DND-41 (cell line): ENCODE measurements around the gene CAPN12.

ENCODE experiments used
- ATAC-seq: fragments of 200-7000 bp; cut with Tn5 transposase; 3 replicates; pipeline ENCODE4 v1.9.1; 2021; ENCODE audit warnings: low read depth; ENCODE audit not compliant: insufficient read depth
- DNase-seq: peaks from one replicate; pipeline ENCODE4 v3.0.0-alpha.2; 2020
- H2AFZ ChIP-seq: 2 replicates; pipeline ENCODE4 v1.6.0; 2012; ENCODE audit warnings: low read depth, low read length
- H3K27ac ChIP-seq: 2 replicates; pipeline ENCODE4 v1.5.1; 2012; ENCODE audit warnings: low read length, inconsistent platforms
- H3K27me3 ChIP-seq: fragments of 200-600 bp; sonication (generic); 2 replicates; pipeline ENCODE4 v1.6.0; 2012; ENCODE audit warnings: low read length, mild to moderate bottlenecking, inconsistent platforms; ENCODE audit not compliant: insufficient read depth, poor library complexity
- H3K36me3 ChIP-seq: 2 replicates; pipeline ENCODE4 v1.5.1; 2012; ENCODE audit warnings: low read length, inconsistent platforms; ENCODE audit not compliant: insufficient read depth
- H3K4me1 ChIP-seq: 2 replicates; pipeline ENCODE4 v1.5.1; 2012; ENCODE audit warnings: mild to moderate bottlenecking, low read length; ENCODE audit not compliant: insufficient read depth
- H3K4me2 ChIP-seq: 2 replicates; pipeline ENCODE4 v1.6.0; 2012; ENCODE audit warnings: mild to moderate bottlenecking, moderate library complexity, low read length, inconsistent platforms; ENCODE audit not compliant: insufficient read depth
- H3K4me3 ChIP-seq, 2 experiments: fragments of 200-600 bp in 1 of 2; shearing (Covaris generic) in 1 of 2; 2 replicates each; pipeline ENCODE4 v1.5.1; 2012 to 2016; ENCODE audit warnings: inconsistent platforms in 2 of 2, low read length in 2 of 2, mild to moderate bottlenecking in 2 of 2, low read depth in 1 of 2, moderate library complexity in 1 of 2
- H3K79me2 ChIP-seq: 2 replicates; pipeline ENCODE4 v1.6.0; 2012; ENCODE audit warnings: low read length, inconsistent platforms; ENCODE audit not compliant: insufficient read depth
- H3K9ac ChIP-seq: 2 replicates; pipeline ENCODE4 v1.6.0; 2012; ENCODE audit warnings: low read depth, mild to moderate bottlenecking, inconsistent platforms, low read length, moderate library complexity
- H3K9me3 ChIP-seq: 2 replicates; pipeline ENCODE4 v1.5.1; 2012; ENCODE audit warnings: low read length, moderate library complexity, mild to moderate bottlenecking, inconsistent platforms; ENCODE audit not compliant: insufficient read depth, severe bottlenecking
- H4K20me1 ChIP-seq: 2 replicates; pipeline ENCODE4 v1.6.0; 2012; ENCODE audit warnings: low read length; ENCODE audit not compliant: insufficient read depth
- EZH2 ChIP-seq: IDR thresholded peaks from 3 replicates; pipeline ENCODE4 v1.6.1; 2012; ENCODE audit warnings: borderline replicate concordance, low read depth, mild to moderate bottlenecking, moderate library complexity, low read length, inconsistent platforms; ENCODE audit not compliant: severe bottlenecking
- TF ChIP-seq, protein P1 (sequence below): IDR thresholded peaks from 2 replicates; pipeline ENCODE4 v1.5.1; 2012; ENCODE audit warnings: borderline replicate concordance, low read length, moderate library complexity, mild to moderate bottlenecking; ENCODE audit not compliant: poor library complexity, severe bottlenecking; ENCODE audit errors: extremely low read depth

Gene CAPN12

GRCh38 chr19:38710928-38711725 lies 33.1 kb downstream of the CAPN12 start:
- TF ChIP-seq EZH2 = no peak
- TF ChIP-seq, protein P1, sequence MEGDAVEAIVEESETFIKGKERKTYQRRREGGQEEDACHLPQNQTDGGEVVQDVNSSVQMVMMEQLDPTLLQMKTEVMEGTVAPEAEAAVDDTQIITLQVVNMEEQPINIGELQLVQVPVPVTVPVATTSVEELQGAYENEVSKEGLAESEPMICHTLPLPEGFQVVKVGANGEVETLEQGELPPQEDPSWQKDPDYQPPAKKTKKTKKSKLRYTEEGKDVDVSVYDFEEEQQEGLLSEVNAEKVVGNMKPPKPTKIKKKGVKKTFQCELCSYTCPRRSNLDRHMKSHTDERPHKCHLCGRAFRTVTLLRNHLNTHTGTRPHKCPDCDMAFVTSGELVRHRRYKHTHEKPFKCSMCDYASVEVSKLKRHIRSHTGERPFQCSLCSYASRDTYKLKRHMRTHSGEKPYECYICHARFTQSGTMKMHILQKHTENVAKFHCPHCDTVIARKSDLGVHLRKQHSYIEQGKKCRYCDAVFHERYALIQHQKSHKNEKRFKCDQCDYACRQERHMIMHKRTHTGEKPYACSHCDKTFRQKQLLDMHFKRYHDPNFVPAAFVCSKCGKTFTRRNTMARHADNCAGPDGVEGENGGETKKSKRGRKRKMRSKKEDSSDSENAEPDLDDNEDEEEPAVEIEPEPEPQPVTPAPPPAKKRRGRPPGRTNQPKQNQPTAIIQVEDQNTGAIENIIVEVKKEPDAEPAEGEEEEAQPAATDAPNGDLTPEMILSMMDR = no peak
- DNase-seq (no peak), ATAC-seq (no peak)
- no peak overlapping the region for H3K27ac ChIP-seq
- no peaks in the 10 kb centered on the region for H3K27me3 ChIP-seq
- no peak overlapping the region for H3K4me2 ChIP-seq
- no peak overlapping the region for H3K9ac ChIP-seq
- no peaks in the 10 kb centered on the region for H3K79me2 ChIP-seq
- H3K4me3 ChIP-seq = no peak overlapping the region
- H2AFZ ChIP-seq = no peak overlapping the region
- peaks cover 12% of the 10 kb centered on the region; the same call in 1 of the 2 replicates for H4K20me1 ChIP-seq
- H3K36me3 ChIP-seq = peaks cover 88% of the 10 kb centered on the region
- no peaks in the 10 kb centered on the region for H3K9me3 ChIP-seq
- no peaks in the 10 kb centered on the region for H3K4me1 ChIP-seq

- no peaks in the 10 kb centered on the region for H3K27me3 ChIP-seq
- H2AFZ ChIP-seq = no peak overlapping the region
- H3K79me2 ChIP-seq = no peaks in the 10 kb centered on the region
- no peak overlapping the region for H3K4me3 ChIP-seq
- H3K27ac ChIP-seq = no peak overlapping the region
- H4K20me1 ChIP-seq = peaks cover 12% of the 10 kb centered on the region; the same call in 1 of the 2 replicates
- no peaks in the 10 kb centered on the region for H3K4me1 ChIP-seq
- H3K4me2 ChIP-seq = no peak overlapping the region
- TF ChIP-seq, protein P1 = no peak
- TF ChIP-seq EZH2 = no peak
- DNase-seq (no peak), ATAC-seq (no peak)
- no peaks in the 10 kb centered on the region for H3K9me3 ChIP-seq
- no peak overlapping the region for H3K9ac ChIP-seq
- peaks cover 95% of the 10 kb centered on the region for H3K36me3 ChIP-seq
These were observed 33.9 kb downstream of the CAPN12 start for GRCh38 chr19:38710416-38710702.

DNA sequence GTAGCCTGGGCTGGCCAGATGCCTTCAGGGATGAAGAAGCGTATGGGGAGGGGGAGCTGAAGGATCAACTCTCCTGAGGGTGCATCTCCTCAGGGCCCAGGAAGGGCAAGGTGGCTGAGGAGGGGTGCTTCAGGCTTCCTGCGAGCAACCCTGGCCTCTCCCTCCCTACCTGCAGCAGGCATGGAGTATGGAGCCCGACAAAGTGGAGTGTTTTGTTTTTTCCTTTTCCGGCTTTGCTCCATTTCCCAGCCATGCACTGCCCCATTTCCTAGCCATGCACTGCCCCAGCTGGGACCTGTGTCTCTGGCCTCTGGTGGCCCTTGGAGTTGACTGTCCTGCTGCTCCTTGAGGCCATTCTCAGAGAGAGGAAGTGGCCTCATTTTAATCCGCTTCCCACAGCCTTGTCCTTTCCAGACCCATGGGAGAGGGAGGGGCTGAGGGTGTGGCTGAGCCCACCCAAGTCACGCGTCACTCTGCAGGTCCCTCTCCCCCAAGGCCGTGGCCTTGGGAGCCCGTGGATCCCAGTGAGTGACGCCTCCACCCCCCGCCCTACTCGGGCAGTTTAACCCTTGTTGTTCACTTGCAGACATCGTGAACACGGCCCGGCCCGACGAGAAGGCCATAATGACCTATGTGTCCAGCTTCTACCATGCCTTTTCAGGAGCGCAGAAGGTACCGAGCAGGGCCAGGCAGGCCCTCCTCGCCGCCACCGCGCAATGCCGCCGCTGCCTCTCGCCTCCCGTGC lies 34.4 kb downstream of the CAPN12 start:
- H3K4me2 ChIP-seq = no peak overlapping the region
- H4K20me1 ChIP-seq = peaks cover 12% of the 10 kb centered on the region; the same call in 1 of the 2 replicates
- no peak overlapping the region for H2AFZ ChIP-seq
- no peaks in the 10 kb centered on the region for H3K9me3 ChIP-seq
- H3K4me1 ChIP-seq = no peaks in the 10 kb centered on the region
- H3K36me3 ChIP-seq = peaks cover 99% of the 10 kb centered on the region
- H3K4me3 ChIP-seq = no peak overlapping the region
- TF ChIP-seq EZH2 = no peak
- TF ChIP-seq, protein P1 = no peak
- no peaks in the 10 kb centered on the region for H3K27me3 ChIP-seq
- H3K79me2 ChIP-seq = no peaks in the 10 kb centered on the region
- ATAC-seq (no peak), DNase-seq (no peak)
- H3K27ac ChIP-seq = no peak overlapping the region
- no peak overlapping the region for H3K9ac ChIP-seq
